ENCODE measurements around the gene WNT8A.
A peak's percentile ranks its signal among the peaks of the same experiment; 100 is the strongest.

Gene WNT8A

GRCh38 chr5:138092301-138092700 is 8.5 kb downstream of the WNT8A start:
- DNase-seq, result no peak

- DNase-seq, result no peak
Measured at GRCh38 chr5:138093036-138093435, 9.2 kb downstream of the WNT8A start.

- no peak for DNase-seq
Measured at GRCh38 chr5:138095100-138095907, 11.5 kb downstream of the WNT8A start.

GRCh38 chr5:138096363-138096762 is 12.5 kb downstream of the WNT8A start:
- no peak for DNase-seq

- no peak for DNase-seq
Measured at GRCh38 chr5:138096997-138097828, 13.4 kb downstream of the WNT8A start.

GRCh38 chr5:138102454-138103318 is 18.9 kb downstream of the WNT8A start:
- no peak for DNase-seq

GRCh38 chr5:138103319-138103637 is 19.4 kb downstream of the WNT8A start:
- no peak for DNase-seq

GRCh38 chr5:138105709-138106108 is 21.9 kb downstream of the WNT8A start:
- DNase-seq, result no peak

GRCh38 chr5:138107213-138107612 is 23.4 kb downstream of the WNT8A start:
- DNase-seq, result no peak

GRCh38 chr5:138109463-138110265 is 25.8 kb downstream of the WNT8A start:
- DNase-seq, result no peak

- DNase-seq, result no peak
Measured at GRCh38 chr5:138110266-138110963, 26.6 kb downstream of the WNT8A start.

- DNase-seq, result no peak
Measured at GRCh38 chr5:138111181-138111580, 27.3 kb downstream of the WNT8A start.

- no peak for DNase-seq
Measured at GRCh38 chr5:138111937-138112336, 28.1 kb downstream of the WNT8A start.

GRCh38 chr5:138115254-138115653 is 31.4 kb downstream of the WNT8A start:
- no peak for DNase-seq

GRCh38 chr5:138128334-138128733 is 44.5 kb downstream of the WNT8A start:
- DNase-seq, result no peak

GRCh38 chr5:138129347-138129746 is 45.5 kb downstream of the WNT8A start:
- no peak for DNase-seq

GRCh38 chr5:138132543-138132942 is 48.7 kb downstream of the WNT8A start:
- DNase-seq, result no peak

- DNase-seq, result peak; percentile 18
Measured at GRCh38 chr5:138138949-138139780, 55.3 kb downstream of the WNT8A start, which contains the start of gene NME5. Gene NME5, minus strand, starts transcription at chr5:138139428. Its CDS starts 648 bp downstream, at chr5:138138780.

- no peak for DNase-seq
Measured at GRCh38 chr5:138139781-138140090, 55.9 kb downstream of the WNT8A start.

- DNase-seq, result no peak
Measured at GRCh38 chr5:138140268-138140667, 56.4 kb downstream of the WNT8A start.
